GM19397 (cell line): ENCODE results near the gene DCTD.

ENCODE experiments used
- ATAC-seq: cut with Tn5 transposase; IDR thresholded peaks from one replicate; pipeline ENCODE4 v1.9.1; 2021; ENCODE audit warnings: mild to moderate bottlenecking, moderate library complexity; ENCODE audit not compliant: unreplicated experiment

DCTD gene

GRCh38 chr4:182874797-182875345, 42.3 kb downstream of the DCTD start:
- ATAC-seq, result no peak

DNA sequence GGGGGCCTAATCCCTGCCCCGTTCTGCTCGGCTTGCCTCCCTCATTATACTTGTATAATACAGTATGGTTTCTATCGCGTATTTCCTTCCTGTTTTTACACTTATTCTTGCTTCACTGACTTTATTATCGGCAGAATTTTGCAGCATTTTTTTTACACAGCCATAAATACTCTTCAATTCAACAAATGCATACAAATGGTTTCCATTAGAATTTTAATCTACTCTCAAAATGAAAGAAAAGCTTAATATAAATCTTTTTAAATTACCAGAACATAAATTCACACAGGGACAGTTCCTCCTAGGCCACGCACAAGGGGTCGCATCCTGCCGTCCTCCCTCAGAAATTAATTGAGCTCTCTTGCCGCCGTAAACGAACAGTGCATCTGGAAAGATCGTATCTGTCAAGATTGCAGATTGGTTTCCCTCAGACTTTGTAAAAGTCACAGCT, 42.9 kb downstream of the DCTD start:
- ATAC-seq, result no peak

DNA sequence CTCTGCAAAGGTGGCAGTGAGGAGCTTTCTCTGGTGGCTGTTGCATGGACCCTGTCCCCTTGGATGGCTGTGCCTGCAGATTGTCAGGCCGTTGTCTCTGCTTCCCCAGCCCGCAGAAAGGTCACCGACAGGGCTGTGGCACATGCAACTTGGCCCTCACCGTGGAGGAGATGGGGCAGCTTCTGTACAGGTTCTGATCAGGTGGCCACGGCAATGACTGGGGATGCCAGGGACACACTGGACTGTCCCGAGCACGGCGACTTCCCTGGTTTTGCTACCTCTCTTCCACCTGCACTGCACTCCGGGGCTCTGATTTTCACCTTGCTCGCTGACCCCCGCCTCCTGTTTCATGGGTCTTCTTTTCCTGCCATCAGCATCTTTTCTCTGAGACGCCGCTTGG, 43.5 kb downstream of the DCTD start:
- no peak for ATAC-seq

GRCh38 chr4:182873289-182873688, 43.9 kb downstream of the DCTD start:
- no peak for ATAC-seq

GRCh38 chr4:182872886-182873285, 44.3 kb downstream of the DCTD start:
- ATAC-seq, result no peak

DNA sequence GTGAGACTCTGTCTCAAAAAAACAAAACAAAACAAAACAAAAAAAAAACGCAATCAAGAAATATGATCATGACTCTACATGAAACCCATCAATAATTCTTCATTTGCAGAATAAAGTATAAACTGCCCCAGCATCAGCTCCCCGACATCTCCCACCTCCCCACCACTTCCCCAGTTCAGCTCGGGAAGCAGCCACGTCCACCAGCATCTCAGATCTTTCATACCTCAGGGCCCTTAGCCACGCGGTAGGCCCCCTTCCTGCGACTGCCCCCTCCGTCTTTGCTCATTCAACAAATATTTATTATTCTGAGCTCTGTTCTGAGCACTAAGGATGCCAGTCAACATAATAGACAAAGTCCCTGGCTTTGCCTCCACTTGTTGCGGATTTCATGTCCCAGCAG, 45.6 kb downstream of the DCTD start:
- ATAC-seq, result no peak

- no peak for ATAC-seq
These were observed 47.5 kb downstream of the DCTD start for GRCh38 chr4:182869697-182870096.

- no peak for ATAC-seq
These were observed 50.4 kb downstream of the DCTD start for GRCh38 chr4:182866746-182867145.

DNA sequence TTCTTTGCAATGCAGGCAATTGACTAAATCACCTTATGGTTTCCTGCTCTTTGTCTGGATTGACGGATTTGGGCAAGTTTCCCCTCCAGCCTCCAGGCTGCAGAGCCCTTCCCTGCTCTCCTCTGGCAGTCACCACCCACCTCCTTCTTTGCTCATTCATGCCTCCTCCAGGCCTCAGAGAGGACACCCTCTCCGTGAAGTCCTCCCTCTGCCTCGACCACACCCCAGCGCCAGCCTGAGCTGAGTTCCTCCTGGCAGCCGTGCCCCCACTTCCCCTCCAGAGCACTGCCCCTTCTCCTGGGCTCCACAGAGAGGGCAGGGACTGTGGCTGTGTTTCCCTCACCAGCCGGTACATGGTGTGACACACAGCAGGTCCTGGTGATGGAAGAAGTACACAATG, 53.7 kb downstream of the DCTD start:
- ATAC-seq, result no peak

GRCh38 chr4:182862921-182863320, 54.3 kb downstream of the DCTD start:
- ATAC-seq, result no peak

GRCh38 chr4:182862141-182862875, 54.9 kb downstream of the DCTD start:
- no peak for ATAC-seq

- no peak for ATAC-seq
These were observed 55.8 kb downstream of the DCTD start for GRCh38 chr4:182861346-182861745.

DNA sequence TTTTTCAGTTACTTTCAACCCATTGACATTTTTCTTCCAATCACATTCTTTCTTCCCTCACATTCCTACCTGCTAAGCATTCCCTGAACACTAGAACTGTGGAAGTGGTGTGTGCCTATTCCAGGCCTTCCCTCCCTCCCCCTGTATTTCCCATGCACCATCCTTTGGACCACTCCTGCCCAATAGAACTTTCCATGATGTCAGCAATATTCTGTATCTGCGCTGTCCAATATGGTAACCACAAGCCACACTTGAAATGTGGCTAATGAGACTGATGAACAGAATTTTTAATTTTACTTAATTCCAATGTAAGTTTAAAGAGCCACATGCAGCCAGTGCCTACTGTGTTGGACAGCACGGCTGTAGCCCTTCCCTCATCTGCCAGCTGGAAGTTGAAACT, 57.5 kb downstream of the DCTD start:
- ATAC-seq, result no peak

DNA sequence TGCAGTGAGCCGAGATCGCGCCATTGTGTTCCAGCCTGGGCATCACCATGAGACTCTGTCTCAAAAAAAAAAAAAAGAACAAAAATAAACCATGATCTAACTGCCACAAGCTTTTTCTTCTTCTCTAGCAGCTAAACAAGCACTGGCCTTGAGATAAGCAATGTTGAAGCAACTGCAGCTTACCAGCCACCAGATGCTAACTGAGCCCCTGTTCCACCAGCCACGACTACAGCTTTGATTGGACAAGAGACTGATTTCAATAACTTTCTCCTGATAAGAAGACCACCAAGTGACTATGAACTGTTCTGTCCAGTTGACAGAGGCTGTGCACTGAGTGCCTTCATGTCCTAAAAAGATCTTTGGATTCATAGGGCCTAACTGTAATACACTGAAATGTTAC, 58.5 kb downstream of the DCTD start:
- no peak for ATAC-seq

DNA sequence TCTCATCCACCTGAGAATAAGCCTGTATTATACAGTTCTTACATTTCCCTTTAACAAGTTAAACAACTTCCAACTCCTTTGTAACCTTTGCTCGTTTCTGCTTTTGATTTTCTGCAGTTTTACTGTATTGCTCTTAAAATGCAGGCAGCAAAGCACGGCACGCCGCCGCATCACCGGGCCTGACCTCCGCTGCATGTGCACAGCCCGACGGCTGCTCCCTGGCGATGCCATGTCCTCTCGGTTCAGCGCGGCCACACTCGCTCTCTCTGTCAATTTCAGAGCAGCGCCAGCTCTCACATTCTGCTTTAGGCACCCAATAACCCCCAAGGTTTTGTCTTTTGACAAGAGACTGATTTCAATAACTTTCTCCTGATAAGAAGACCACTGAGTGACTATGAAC, 60.3 kb downstream of the DCTD start:
- no peak for ATAC-seq

GRCh38 chr4:182855877-182856276, 61.3 kb downstream of the DCTD start:
- ATAC-seq, result no peak

GRCh38 chr4:182855312-182855711, 61.9 kb downstream of the DCTD start:
- ATAC-seq, result no peak

DNA sequence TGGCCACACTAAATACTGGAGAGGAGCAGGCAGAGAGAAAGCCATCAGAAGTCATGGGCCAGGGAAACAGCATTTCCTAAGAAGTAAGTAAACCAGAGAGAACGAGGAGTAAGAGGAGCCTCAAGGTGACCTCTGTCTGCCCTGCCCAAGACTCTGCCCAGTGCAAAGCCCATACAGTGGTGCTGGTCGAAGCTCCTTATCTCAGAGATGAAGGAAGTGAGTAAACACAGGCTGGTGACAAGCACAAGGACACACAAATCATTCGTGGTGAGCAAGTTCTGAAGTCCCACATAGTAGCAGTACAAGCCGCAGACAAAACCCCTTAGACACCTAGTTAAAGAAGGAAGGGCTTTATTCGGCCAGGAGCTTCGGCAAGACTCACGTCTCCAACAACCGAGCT, 62.7 kb downstream of the DCTD start:
- ATAC-seq, result no peak

DNA sequence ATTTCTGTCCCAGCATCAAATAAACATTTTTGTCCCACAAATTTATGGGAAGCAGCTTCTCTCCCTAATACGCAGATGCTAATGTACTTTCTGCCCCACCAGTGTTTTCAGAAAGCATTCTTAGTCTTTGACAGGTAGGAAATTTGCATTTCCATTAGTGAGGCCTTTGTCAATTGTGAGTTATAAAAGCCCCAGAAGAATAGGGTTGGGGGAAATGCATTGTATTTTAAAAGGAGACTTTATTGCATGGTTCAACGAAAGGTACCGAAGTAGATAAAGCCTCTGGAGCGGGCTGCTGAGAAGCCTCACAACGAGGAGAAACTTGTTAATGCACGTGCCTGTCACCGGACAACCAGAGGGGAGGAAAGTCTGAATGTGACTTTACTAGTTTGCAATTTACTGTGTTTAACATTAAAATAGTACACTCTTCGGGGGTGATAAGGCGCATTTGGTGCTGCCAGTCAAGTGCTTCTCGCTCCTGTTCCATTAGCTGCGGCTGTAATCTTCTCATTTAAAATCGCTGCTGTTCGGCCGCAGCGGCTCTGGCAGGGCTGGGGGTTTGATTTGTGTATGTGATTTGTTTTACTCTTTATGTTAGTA, 63.4 kb downstream of the DCTD start:
- no peak for ATAC-seq

GRCh38 chr4:182848685-182849084, 68.5 kb downstream of the DCTD start:
- ATAC-seq, result no peak

GRCh38 chr4:182847576-182848450, 69.4 kb downstream of the DCTD start:
- no peak for ATAC-seq

DNA sequence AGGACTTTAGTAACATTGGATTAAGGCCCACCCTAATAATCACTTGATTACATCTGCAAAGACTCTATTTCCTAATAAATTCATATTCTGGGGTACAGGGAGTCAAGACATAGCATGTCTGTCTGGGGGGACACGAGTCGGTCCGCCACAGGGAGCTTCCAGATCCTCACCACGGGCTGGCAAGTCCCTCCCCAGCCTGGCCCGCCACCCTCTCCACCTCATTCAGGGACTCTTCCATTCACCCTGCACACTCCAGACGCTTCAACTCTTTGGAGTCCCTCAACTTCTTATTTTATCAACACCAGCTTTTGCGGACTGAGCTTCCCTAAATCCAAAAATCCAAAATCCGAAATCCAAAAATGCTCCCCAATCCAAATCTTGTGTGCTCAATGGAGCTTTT, 71.2 kb downstream of the DCTD start:
- no peak for ATAC-seq
